DLD1 (cell line): Measurements from ENCODE around the gene MADCAM1.

Source experiments
- in situ Hi-C: cut with HindIII; loops from 2 replicates; pipeline ENCODE4 v1.10.0; 2017; ENCODE audit warnings: low sequenced_read_pairs

MADCAM1 gene

GRCh38 chr19:488505-489417 lies 7.5 kb upstream of the MADCAM1 start:
- in situ Hi-C loops = no loop called here

GRCh38 chr19:489418-490196 lies 6.7 kb upstream of the MADCAM1 start:
- in situ Hi-C loops = no loop called here

- in situ Hi-C loops = no loop called here
Measured at GRCh38 chr19:491146-491741, 5.0 kb upstream of the MADCAM1 start.

- in situ Hi-C loops = no loop called here
Measured at GRCh38 chr19:492091-492531, 4.2 kb upstream of the MADCAM1 start.

GRCh38 chr19:493391-494170 lies 2.7 kb upstream of the MADCAM1 start:
- in situ Hi-C loops = no loop called here

GRCh38 chr19:494171-495080 lies 1.9 kb upstream of the MADCAM1 start:
- in situ Hi-C loops = no loop called here

- in situ Hi-C loops = no loop called here
Measured at GRCh38 chr19:495081-495401, 1.2 kb upstream of the MADCAM1 start.

- in situ Hi-C loops = no loop called here
Measured at GRCh38 chr19:495402-496111, 729 bp upstream of the MADCAM1 start.

- in situ Hi-C loops = no loop called here
Measured at GRCh38 chr19:496986-497385, 700 bp downstream of the MADCAM1 start.

- in situ Hi-C loops = no loop called here
Measured at GRCh38 chr19:497491-497868, 1.2 kb downstream of the MADCAM1 start.

- in situ Hi-C loops = no loop called here
Measured at GRCh38 chr19:497869-498510, 1.7 kb downstream of the MADCAM1 start.

- in situ Hi-C loops = no loop called here
Measured at GRCh38 chr19:498511-498891, 2.2 kb downstream of the MADCAM1 start.

GRCh38 chr19:498977-499623 lies 2.8 kb downstream of the MADCAM1 start:
- in situ Hi-C loops = no loop called here

- in situ Hi-C loops = no loop called here
Measured at GRCh38 chr19:501646-502045, 5.4 kb downstream of the MADCAM1 start.

- in situ Hi-C loops = no loop called here
Measured at GRCh38 chr19:504616-505015, 8.3 kb downstream of the MADCAM1 start.

- in situ Hi-C loops = no loop called here
Measured at GRCh38 chr19:506404-507285, 10.4 kb downstream of the MADCAM1 start.
